Activated naive CD4-positive, alpha-beta T cell treated with anti-CD3 and anti-CD28 coated beads, Interleukin-2, amount 50 U/mL, for 72 hours (primary cell): Measurements from ENCODE around the gene ASB2. TPM values are rescaled to one million over a fixed set of nuclear protein-coding genes. Genes with fewer than 3 reads are reported as not detected.

ENCODE experiments used
- ATAC-seq, 2 donors: fragments of 150-1000 bp; cut with Tn5 transposase; 2 replicates each; pipeline ENCODE4 v1.10.0; 2021; ENCODE audit warnings: mild to moderate bottlenecking in 2 of 2, moderate library complexity in 2 of 2
- DNase-seq, 2 donors: peaks; one replicate each; pipeline ENCODE4 v3.0.0; 2021 to 2022; ENCODE audit warnings: low spot score in 2 of 2
- H3K27ac Mint-ChIP-seq, 2 donors: one replicate each; pipeline ENCODE4 v1.8.0; 2022; ENCODE audit warnings: mild to moderate bottlenecking in 2 of 2, mixed read lengths in 2 of 2
- H3K36me3 Mint-ChIP-seq, 2 donors: one replicate each; pipeline ENCODE4 v1.8.0; 2022; ENCODE audit warnings: mixed read lengths in 2 of 2
- H3K9me3 Mint-ChIP-seq, 2 donors: one replicate each; pipeline ENCODE4 v1.8.0; 2022; ENCODE audit warnings: mixed read lengths in 2 of 2
- total RNA-seq, 2 donors: library from RNA; stranded (reverse); gene quantifications; one replicate each; pipeline ENCODE4 v1.2.3, GENCODE V29; 2022

Gene ASB2, protein sequence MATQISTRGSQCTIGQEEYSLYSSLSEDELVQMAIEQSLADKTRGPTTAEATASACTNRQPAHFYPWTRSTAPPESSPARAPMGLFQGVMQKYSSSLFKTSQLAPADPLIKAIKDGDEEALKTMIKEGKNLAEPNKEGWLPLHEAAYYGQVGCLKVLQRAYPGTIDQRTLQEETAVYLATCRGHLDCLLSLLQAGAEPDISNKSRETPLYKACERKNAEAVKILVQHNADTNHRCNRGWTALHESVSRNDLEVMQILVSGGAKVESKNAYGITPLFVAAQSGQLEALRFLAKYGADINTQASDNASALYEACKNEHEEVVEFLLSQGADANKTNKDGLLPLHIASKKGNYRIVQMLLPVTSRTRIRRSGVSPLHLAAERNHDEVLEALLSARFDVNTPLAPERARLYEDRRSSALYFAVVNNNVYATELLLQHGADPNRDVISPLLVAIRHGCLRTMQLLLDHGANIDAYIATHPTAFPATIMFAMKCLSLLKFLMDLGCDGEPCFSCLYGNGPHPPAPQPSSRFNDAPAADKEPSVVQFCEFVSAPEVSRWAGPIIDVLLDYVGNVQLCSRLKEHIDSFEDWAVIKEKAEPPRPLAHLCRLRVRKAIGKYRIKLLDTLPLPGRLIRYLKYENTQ
- total RNA-seq: 10 to 100 TPM; 12.9 to 50.0 TPM

GRCh38 chr14:93976477-93977057 is at the start of gene ASB2:
Gene ASB2, minus strand, starts transcription at chr14:93976570. Its CDS starts 12,031 bp downstream, at chr14:93964539.
- peaks cover 9 to 13% of the 10 kb centered on the region in 2 donors for H3K9me3 Mint-ChIP-seq
- DNase-seq (no peak), ATAC-seq (peak; percentile 3 to 5)
- peaks cover 28 to 62% of the 10 kb centered on the region in 2 donors for H3K36me3 Mint-ChIP-seq
- peak within 1 kb of the TSS; percentile 96 to 99 for H3K27ac Mint-ChIP-seq

GRCh38 chr14:94025720-94026119 is 49.4 kb upstream of the ASB2 start:
- H3K36me3 Mint-ChIP-seq: no peaks in the 10 kb centered on the region
- ATAC-seq: no peak
- no peak for DNase-seq
- H3K27ac Mint-ChIP-seq: no peak overlapping the region
- peaks cover 0 to 5% of the 10 kb centered on the region in 2 donors for H3K9me3 Mint-ChIP-seq

GRCh38 chr14:94024549-94024948 is 48.2 kb upstream of the ASB2 start:
- DNase-seq (no peak), ATAC-seq (no peak)
- H3K36me3 Mint-ChIP-seq: no peaks in the 10 kb centered on the region
- peaks cover 0 to 1% of the 10 kb centered on the region in 2 donors for H3K9me3 Mint-ChIP-seq
- no peak overlapping the region for H3K27ac Mint-ChIP-seq

DNA sequence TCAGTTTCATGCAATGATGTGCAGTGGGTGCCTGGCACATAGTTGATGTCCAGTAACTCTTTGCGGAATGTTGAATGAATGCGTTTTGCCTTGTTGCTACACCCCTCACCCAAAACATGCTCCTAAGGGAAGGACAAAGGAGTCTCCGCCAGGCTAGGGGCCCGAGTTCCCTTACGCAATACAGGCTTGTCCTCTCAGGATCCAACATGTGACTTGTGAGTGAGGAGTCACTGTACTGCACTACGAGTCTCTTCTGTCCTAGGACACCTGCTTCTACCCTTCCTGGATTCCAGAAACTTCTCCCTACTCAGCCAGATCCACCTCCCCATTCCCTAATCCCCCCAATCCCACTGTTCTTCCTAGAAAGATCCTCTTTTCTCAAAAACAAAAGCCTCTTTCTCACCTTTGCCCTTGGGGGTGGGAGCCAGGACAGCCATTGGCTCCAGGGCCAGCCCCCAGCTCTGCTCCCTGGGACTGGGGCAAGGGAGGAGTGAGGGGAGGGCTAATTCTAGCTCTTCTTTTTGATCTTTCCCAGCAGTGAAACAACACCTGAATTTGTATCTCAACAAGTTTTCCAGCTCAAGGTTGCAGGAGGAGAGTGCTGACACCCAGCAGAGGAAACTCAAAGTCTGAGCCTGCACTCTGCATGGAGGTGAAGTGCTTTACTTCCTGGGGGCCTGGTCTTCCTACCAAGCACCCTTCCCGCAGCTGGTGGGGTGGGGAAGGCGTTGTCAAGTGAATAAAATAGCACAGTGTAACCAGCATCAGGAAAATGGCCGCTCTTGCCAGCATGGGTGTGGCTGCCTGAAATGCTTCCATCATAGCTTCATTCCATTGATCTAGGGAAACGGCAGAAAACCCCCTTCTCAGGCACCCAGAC is 46.4 kb upstream of the ASB2 start:
- Mint-ChIP-seq H3K36me3 (no peaks in the 10 kb centered on the region), H3K27ac (peak overlapping the region in 1 of 2 donors; percentile 21), H3K9me3 (no peaks in the 10 kb centered on the region)
- DNase-seq: no peak
- no peak for ATAC-seq

DNA sequence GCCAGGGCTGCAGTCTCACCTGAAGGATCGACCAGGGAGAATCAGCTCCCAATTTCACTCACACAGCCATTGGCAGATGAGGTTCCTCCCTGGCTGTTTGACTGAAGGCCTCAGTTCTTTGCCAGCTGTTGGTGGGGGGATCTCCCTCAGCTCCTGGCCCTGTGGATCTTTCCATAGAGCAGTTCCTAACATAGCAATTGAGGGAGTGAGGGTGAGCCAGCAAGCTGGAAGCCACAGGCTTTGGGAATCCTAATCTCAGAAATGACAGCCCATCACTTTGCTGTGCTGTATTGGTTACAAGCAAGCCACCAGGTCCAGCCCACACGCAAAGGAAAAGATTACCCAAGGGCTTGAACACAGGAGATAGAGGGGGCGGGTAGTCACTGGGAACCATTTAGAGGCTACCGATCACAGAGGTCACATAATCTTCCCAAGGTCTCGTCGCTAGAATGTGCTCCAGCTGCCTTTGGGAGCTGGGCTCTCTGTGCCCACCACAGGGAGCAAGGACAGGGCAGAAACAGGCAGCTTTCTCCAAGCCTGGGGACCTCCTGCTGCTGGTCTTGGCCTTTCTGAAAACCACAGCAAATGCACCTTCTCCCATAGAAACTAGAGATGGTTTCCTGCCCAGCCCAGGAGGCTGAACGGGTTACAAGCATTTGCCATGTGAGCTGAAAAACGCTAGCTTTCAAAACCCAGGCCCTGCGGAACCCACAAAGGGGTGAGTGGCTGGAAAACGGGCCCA is 45.2 kb upstream of the ASB2 start:
- Mint-ChIP-seq H3K9me3 (no peaks in the 10 kb centered on the region), H3K27ac (peak overlapping the region in 1 of 2 donors; percentile 33), H3K36me3 (no peaks in the 10 kb centered on the region)
- ATAC-seq: peak in 1 of 2 donors; percentile 38
- DNase-seq: no peak

DNA sequence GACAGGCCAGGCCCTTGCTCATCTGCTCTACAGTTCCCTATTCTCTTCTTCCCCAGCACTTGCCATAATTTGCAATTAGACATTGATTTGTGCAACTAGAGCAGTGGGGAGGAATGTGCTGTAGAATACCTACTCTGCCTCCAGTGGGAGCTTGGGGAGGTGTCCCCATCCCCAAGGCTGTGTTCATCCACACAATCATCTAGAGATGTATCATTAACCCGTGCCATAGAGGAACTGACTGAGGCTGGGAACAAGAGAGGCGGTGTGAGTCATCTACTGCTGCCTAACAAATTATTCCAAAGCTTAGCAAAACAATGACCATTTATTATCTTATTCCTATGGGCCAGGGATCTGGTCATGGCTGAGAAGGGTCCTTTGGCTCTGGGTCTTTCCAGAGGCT is 44.6 kb upstream of the ASB2 start:
- no peaks in the 10 kb centered on the region for H3K9me3 Mint-ChIP-seq
- no peaks in the 10 kb centered on the region for H3K36me3 Mint-ChIP-seq
- DNase-seq (no peak), ATAC-seq (peak in 1 of 2 donors; percentile 53)
- peak overlapping the region in 1 of 2 donors; percentile 33 for H3K27ac Mint-ChIP-seq

GRCh38 chr14:94020267-94020666 is 43.9 kb upstream of the ASB2 start:
- H3K27ac Mint-ChIP-seq: peak overlapping the region in 1 of 2 donors; percentile 33
- ATAC-seq (no peak), DNase-seq (no peak)
- no peaks in the 10 kb centered on the region for H3K36me3 Mint-ChIP-seq
- H3K9me3 Mint-ChIP-seq: no peaks in the 10 kb centered on the region

DNA sequence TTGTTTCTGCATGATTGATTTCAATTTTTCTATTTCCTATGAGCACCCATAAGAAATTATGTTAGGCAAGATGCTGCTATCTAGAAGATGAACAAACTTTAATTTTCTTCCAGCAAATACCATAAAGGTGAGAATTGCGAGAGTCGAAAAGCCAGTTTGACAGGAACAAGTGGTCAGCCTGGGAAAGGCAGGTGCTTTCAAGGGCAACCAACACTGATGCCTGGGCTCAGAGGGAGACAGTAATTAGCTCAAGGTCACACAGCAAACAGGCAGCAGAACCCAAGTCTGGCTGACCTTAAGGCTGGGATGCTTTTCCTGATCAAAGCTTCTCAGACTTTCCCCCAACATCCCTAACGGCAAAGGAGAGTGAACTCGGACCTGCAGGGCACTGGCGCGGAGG is 43.0 kb upstream of the ASB2 start:
- H3K9me3 Mint-ChIP-seq: no peaks in the 10 kb centered on the region
- DNase-seq: no peak
- H3K36me3 Mint-ChIP-seq: no peaks in the 10 kb centered on the region
- ATAC-seq: no peak
- H3K27ac Mint-ChIP-seq: no peak overlapping the region

GRCh38 chr14:94018308-94018707 is 41.9 kb upstream of the ASB2 start:
- DNase-seq: no peak
- Mint-ChIP-seq H3K9me3 (no peaks in the 10 kb centered on the region), H3K36me3 (no peaks in the 10 kb centered on the region), H3K27ac (no peak overlapping the region)
- ATAC-seq: no peak

DNA sequence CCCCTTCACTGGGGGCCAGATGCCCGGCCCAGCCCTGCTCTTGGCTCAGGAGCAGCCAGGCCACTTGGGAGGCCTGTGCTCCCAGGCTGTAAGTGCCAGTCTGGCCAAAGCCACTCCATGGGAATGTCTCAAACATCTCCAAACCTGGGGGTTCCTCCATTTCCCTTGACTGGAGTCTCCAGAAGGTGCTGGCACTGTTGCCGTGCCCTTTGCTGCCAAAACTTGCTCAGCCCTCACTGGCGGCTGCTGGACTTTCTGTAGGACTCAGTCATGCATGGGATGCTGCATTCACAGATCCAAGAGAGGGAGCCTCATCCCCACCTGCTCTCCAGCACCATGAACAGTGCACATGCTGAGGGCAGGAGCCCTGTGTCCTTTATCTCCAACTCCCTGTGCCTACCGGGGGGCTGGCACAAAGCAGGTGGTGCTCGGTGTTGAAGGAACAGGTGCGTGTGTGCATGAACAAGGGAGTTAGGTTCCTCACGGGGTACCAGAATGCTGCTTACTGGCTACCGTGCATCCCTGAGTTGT is 40.1 kb upstream of the ASB2 start:
- Mint-ChIP-seq H3K9me3 (no peaks in the 10 kb centered on the region), H3K36me3 (no peaks in the 10 kb centered on the region), H3K27ac (no peak overlapping the region)
- DNase-seq (no peak), ATAC-seq (no peak)

DNA sequence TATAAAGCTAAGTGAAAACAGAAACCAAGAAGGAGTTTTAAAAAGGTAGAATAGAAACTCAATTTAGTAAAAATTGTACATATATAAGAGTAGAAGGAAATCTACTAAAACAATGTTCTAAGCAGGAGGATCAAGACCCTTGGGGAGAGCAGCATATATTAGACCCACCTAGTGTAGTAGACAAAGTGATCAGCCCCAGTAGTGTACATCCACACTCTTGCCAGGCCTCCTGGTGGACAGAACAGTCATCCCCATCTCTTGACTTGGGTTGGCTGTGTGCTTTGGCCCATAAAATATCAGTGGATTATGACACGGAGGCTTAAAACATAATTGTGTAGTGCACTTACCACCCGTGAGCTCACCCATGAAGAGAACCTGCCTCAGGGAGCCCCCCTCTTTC is 38.9 kb upstream of the ASB2 start:
- no peak overlapping the region for H3K27ac Mint-ChIP-seq
- H3K9me3 Mint-ChIP-seq: no peaks in the 10 kb centered on the region
- H3K36me3 Mint-ChIP-seq: no peaks in the 10 kb centered on the region
- DNase-seq: no peak
- no peak for ATAC-seq

- ATAC-seq: no peak
- no peak for DNase-seq
- H3K36me3 Mint-ChIP-seq: no peaks in the 10 kb centered on the region
- H3K9me3 Mint-ChIP-seq: no peaks in the 10 kb centered on the region
- H3K27ac Mint-ChIP-seq: no peak overlapping the region
Measured at GRCh38 chr14:94014382-94014781, 38.0 kb upstream of the ASB2 start.

DNA sequence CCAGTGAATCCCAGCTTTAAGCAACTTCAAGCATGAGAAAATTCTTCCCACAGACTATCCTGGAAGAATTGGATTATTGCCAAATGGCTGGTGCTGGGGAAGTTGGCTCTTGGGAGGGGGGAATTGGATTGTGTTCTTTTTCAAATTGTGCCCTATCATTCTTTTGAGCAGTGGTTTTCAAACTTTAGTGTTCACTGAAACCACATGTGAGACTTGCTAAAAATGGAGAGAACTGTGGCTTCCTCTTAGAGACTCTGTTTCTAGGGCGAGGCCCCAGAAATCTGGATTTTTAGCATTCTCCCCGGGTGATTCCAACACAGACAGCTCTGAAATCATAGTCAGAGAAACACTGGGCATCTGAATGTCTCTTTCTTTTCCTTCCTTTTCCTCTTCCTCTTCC is 35.4 kb upstream of the ASB2 start:
- H3K27ac Mint-ChIP-seq: peak overlapping the region in 1 of 2 donors; percentile 68
- no peak for DNase-seq
- ATAC-seq: peak; percentile 27 to 64
- H3K36me3 Mint-ChIP-seq: no peaks in the 10 kb centered on the region
- H3K9me3 Mint-ChIP-seq: no peaks in the 10 kb centered on the region

DNA sequence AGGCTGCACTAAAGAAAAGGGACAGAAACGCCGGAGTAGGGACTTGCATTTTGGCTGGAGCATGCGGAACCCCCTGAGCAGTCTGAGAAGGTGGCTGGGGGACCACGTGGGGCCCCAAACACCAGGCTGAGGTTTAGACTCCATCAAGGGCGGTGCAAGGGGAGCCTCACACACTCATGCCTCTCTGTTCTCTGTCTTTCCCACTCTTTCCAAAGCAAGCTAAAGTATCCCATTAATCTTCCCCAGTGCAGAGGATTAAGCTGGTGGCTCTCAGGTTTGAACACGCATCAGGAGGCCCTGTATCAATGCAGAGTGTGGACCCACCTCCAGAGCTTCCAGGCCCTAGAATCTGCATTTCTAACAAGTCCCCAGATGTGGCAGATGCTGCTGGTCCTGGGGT is 34.3 kb upstream of the ASB2 start:
- Mint-ChIP-seq H3K36me3 (no peaks in the 10 kb centered on the region), H3K9me3 (no peaks in the 10 kb centered on the region), H3K27ac (no peak overlapping the region)
- no peak for ATAC-seq
- DNase-seq: no peak

- DNase-seq (no peak), ATAC-seq (no peak)
- H3K9me3 Mint-ChIP-seq: no peaks in the 10 kb centered on the region
- peak overlapping the region in 1 of 2 donors; percentile 59 for H3K27ac Mint-ChIP-seq
- no peaks in the 10 kb centered on the region for H3K36me3 Mint-ChIP-seq
Measured at GRCh38 chr14:94009767-94010166, 33.4 kb upstream of the ASB2 start.

GRCh38 chr14:94008234-94008633 is 31.9 kb upstream of the ASB2 start:
- H3K9me3 Mint-ChIP-seq: no peaks in the 10 kb centered on the region
- DNase-seq: no peak
- no peaks in the 10 kb centered on the region for H3K36me3 Mint-ChIP-seq
- H3K27ac Mint-ChIP-seq: peak overlapping the region in 1 of 2 donors; percentile 59
- ATAC-seq: peak; percentile 75 to 96
